K562 (cell line): Measurements from ENCODE around the gene CRYBA1. TPM values are rescaled to one million over a fixed set of nuclear protein-coding genes. Genes with fewer than 3 reads are reported as not detected.

Experiments
- ASH1L ChIP-seq: fragments of 450-650 bp; IDR thresholded peaks from 2 replicates; pipeline ENCODE4 v1.6.1; 2018; ENCODE audit warnings: borderline replicate concordance, mild to moderate bottlenecking, low read depth; ENCODE audit not compliant: partially characterized antibody
- ATF1 ChIP-seq, 2 experiments: fragments of 450-650 bp in 1 of 2; IDR thresholded peaks; 2 replicates each; pipeline ENCODE4 v1.6.1; 2016; ENCODE audit warnings: missing compliant biosample characterization in 1 of 2, missing genetic modification characterization in 1 of 2
- CHD4 ChIP-seq: fragments of 200-600 bp; sonication (generic); IDR thresholded peaks from 3 replicates; pipeline ENCODE4 v1.6.1; 2012; ENCODE audit warnings: low read depth, mild to moderate bottlenecking, mixed read lengths, low read length, inconsistent platforms; ENCODE audit not compliant: insufficient read depth, insufficient replicate concordance, poor library complexity, severe bottlenecking
- ESRRA ChIP-seq: fragments of 450-650 bp; IDR thresholded peaks from 2 replicates; pipeline ENCODE4 v1.6.1; 2014; ENCODE audit warnings: low read depth, mild to moderate bottlenecking, moderate library complexity, borderline replicate concordance
- ESRRB ChIP-seq: fragments of 250-450 bp; sonication (Bioruptor Pico); IDR thresholded peaks from 2 replicates; pipeline ENCODE4 v1.5.0; 2020; ENCODE audit warnings: mild to moderate bottlenecking, moderate library complexity, borderline replicate concordance
- ETV5 ChIP-seq: sonication (generic); formaldehyde crosslinking; IDR thresholded peaks from 2 replicates; pipeline ENCODE4 v1.4.0; 2020; ENCODE audit warnings: low read depth, mild to moderate bottlenecking, missing genetic modification reagents
- FUS ChIP-seq: fragments of 200-400 bp; formaldehyde crosslinking; optimal IDR thresholded peaks from 2 replicates; pipeline ENCODE3; 2017; ENCODE audit warnings: low read depth, low read length
- HMG20A ChIP-seq: fragments of 450-650 bp; formaldehyde crosslinking; conservative IDR thresholded peaks from 2 replicates; pipeline ENCODE4 v1.4.0; 2020; ENCODE audit warnings: mild to moderate bottlenecking, mixed read lengths
- KHSRP ChIP-seq: fragments of 450-650 bp; IDR thresholded peaks from 2 replicates; pipeline ENCODE4 v1.6.1; 2017
- KLF16 ChIP-seq: IDR thresholded peaks from 2 replicates; pipeline ENCODE4 v1.6.1; 2016; ENCODE audit warnings: antibody characterized with exemption
- LEF1 ChIP-seq: fragments of 450-650 bp; IDR thresholded peaks from 2 replicates; pipeline ENCODE4 v1.6.1; 2016; ENCODE audit warnings: mild to moderate bottlenecking
- MEF2D ChIP-seq: conservative IDR thresholded peaks from 2 replicates; pipeline ENCODE4 v1.6.1; 2016; ENCODE audit warnings: low read depth, missing genetic modification characterization, missing compliant biosample characterization
- MTA3 ChIP-seq: fragments of 450-650 bp; formaldehyde crosslinking; IDR thresholded peaks from 2 replicates; pipeline ENCODE4 v1.6.1; 2017; ENCODE audit warnings: mild to moderate bottlenecking, borderline replicate concordance
- NEUROD1 ChIP-seq: fragments of 150-350 bp; IDR thresholded peaks from 2 replicates; pipeline ENCODE4 v1.6.1; 2014; ENCODE audit warnings: borderline replicate concordance, low read length, low read depth; ENCODE audit not compliant: partially characterized antibody
- POLR2H ChIP-seq: IDR thresholded peaks from 2 replicates; pipeline ENCODE4 v1.6.1; 2016; ENCODE audit warnings: missing genetic modification characterization, low read depth, mild to moderate bottlenecking, control low read depth, missing compliant biosample characterization, moderate library complexity
- PTRF ChIP-seq: fragments of 450-650 bp; IDR thresholded peaks from 2 replicates; pipeline ENCODE4 v1.6.1; 2016; ENCODE audit warnings: mild to moderate bottlenecking, missing genetic modification characterization, missing compliant biosample characterization
- SMARCA4 ChIP-seq: fragments of 450-650 bp; IDR thresholded peaks from 2 replicates; pipeline ENCODE4 v1.6.1; 2016
- TARDBP ChIP-seq: fragments of 450-650 bp; IDR thresholded peaks from 2 replicates; pipeline ENCODE4 v1.6.1; 2016
- TEAD4 ChIP-seq, 2 experiments: sonication (generic) in 1 of 2; formaldehyde crosslinking in 1 of 2; IDR thresholded peaks; 2 replicates each; pipeline versions ENCODE4 v1.6.1 to v1.8.0; 2012 to 2022; ENCODE audit warnings: borderline replicate concordance in 1 of 2, inconsistent platforms in 1 of 2, low read length in 1 of 2, mild to moderate bottlenecking in 1 of 2, missing genetic modification reagents in 1 of 2
- TRIM24 ChIP-seq, 2 experiments: fragments of 450-650 bp; IDR thresholded peaks; 2 replicates each; pipeline ENCODE4 v1.6.1; 2016
- ZNF224 ChIP-seq: sonication (generic); formaldehyde crosslinking; IDR thresholded peaks from 2 replicates; pipeline ENCODE4 v1.8.0; 2022; ENCODE audit warnings: mild to moderate bottlenecking, missing genetic modification reagents
- polyA plus RNA-seq, 8 experiments: library from polyadenylated mRNA; depleted of rRNA in 4 of 8; stranded (reverse) in 5 of 8; unstranded in 3 of 8; fragments of >200 nt; fragmentation: Nextera tagmentation in 2 of 8; fragmentation: Illumina TruSeq in 1 of 8; extraction: Ambion mirVana in 2 of 8; extraction: Trizol in 1 of 8; gene quantifications; 2 replicates each; pipeline versions ENCODE4 v1.2.1 to v1.2.3, GENCODE V29; 2011 to 2014; ENCODE audit warnings: inconsistent platforms in 1 of 8, missing spikeins in 1 of 8
- total RNA-seq, 7 experiments: library from RNA; depleted of rRNA in 6 of 7; stranded (reverse); fragments of >200 nt in 6 of 7; fragmentation: Illumina TruSeq in 2 of 7; extraction: Trizol in 2 of 7; gene quantifications; 2 replicates each; pipeline versions ENCODE4 v1.2.1 to v1.2.3, GENCODE V29; 2011 to 2021; ENCODE audit warnings: low replicate concordance in 1 of 7
- TF ChIP-seq, protein P1 (sequence below), 2 experiments: fragments of 450-650 bp; IDR thresholded peaks; 2 replicates each; pipeline ENCODE4 v1.6.1; 2018; ENCODE audit warnings: mild to moderate bottlenecking in 2 of 2, low read depth in 1 of 2; ENCODE audit not compliant: partially characterized antibody in 2 of 2
- TF ChIP-seq, protein P2 (sequence below): fragments of 450-650 bp; formaldehyde crosslinking; IDR thresholded peaks from 2 replicates; pipeline ENCODE4 v1.4.0; 2022; ENCODE audit warnings: missing genetic modification characterization

The CRYBA1 gene
- total and polyA plus RNA-seq, 9 of the 15 experiments (the other 6 are each of a cell fraction or from before 2014, with no cell fraction given): not detected

GRCh38 chr17:29219378-29220047 is 27.1 kb upstream of the CRYBA1 start (continued):
- TF ChIP-seq ASH1L: no peak
- TF ChIP-seq LEF1: no peak
- no peak for TF ChIP-seq MTA3
- no peak for TF ChIP-seq KHSRP
- TF ChIP-seq TEAD4 (IDR thresholded peaks at IDR 0.05; ENCODE audit: low read length): 0 out of 2 replicates have a peak, but pooled peaks have one; percentile 26
- no peak for TF ChIP-seq TEAD4 (CRISPR knock-in tag; IDR thresholded peaks at IDR 0.05; ENCODE audit: borderline replicate concordance)
- TF ChIP-seq, protein P1, sequence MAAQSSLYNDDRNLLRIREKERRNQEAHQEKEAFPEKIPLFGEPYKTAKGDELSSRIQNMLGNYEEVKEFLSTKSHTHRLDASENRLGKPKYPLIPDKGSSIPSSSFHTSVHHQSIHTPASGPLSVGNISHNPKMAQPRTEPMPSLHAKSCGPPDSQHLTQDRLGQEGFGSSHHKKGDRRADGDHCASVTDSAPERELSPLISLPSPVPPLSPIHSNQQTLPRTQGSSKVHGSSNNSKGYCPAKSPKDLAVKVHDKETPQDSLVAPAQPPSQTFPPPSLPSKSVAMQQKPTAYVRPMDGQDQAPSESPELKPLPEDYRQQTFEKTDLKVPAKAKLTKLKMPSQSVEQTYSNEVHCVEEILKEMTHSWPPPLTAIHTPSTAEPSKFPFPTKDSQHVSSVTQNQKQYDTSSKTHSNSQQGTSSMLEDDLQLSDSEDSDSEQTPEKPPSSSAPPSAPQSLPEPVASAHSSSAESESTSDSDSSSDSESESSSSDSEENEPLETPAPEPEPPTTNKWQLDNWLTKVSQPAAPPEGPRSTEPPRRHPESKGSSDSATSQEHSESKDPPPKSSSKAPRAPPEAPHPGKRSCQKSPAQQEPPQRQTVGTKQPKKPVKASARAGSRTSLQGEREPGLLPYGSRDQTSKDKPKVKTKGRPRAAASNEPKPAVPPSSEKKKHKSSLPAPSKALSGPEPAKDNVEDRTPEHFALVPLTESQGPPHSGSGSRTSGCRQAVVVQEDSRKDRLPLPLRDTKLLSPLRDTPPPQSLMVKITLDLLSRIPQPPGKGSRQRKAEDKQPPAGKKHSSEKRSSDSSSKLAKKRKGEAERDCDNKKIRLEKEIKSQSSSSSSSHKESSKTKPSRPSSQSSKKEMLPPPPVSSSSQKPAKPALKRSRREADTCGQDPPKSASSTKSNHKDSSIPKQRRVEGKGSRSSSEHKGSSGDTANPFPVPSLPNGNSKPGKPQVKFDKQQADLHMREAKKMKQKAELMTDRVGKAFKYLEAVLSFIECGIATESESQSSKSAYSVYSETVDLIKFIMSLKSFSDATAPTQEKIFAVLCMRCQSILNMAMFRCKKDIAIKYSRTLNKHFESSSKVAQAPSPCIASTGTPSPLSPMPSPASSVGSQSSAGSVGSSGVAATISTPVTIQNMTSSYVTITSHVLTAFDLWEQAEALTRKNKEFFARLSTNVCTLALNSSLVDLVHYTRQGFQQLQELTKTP (IDR thresholded peaks at IDR 0.05; ENCODE audit: low read depth in 1 of 2, partially characterized antibody in 2 of 2): peak in 1 of 2 experiments; percentile 66
- TF ChIP-seq CHD4: no peak
- TF ChIP-seq TARDBP: 0 out of 2 replicates have a peak, but pooled peaks have one; percentile 54
- no peak for TF ChIP-seq ZNF224 (CRISPR knock-in tag)
- TF ChIP-seq TRIM24 (IDR thresholded peaks at IDR 0.05): no peak
- peak; percentile 7; the same call in 1 of the 2 replicates for TF ChIP-seq KLF16
- no peak for TF ChIP-seq ETV5 (CRISPR knock-in tag)
- TF ChIP-seq MEF2D: no peak
- no peak for TF ChIP-seq ATF1 (CRISPR knock-in tag; IDR thresholded peaks at IDR 0.05)
- TF ChIP-seq ATF1 (tag; IDR thresholded peaks at IDR 0.05): no peak
- peak; percentile 53; the same call in 1 of the 2 replicates for TF ChIP-seq SMARCA4
- TF ChIP-seq PTRF: no peak
- no peak for TF ChIP-seq POLR2H (tag)
- no peak for TF ChIP-seq NEUROD1
- no peak for TF ChIP-seq ESRRB (CRISPR knock-in tag)
- TF ChIP-seq ESRRA: peak; percentile 77; the same call in 1 of the 2 replicates
- TF ChIP-seq, protein P2, sequence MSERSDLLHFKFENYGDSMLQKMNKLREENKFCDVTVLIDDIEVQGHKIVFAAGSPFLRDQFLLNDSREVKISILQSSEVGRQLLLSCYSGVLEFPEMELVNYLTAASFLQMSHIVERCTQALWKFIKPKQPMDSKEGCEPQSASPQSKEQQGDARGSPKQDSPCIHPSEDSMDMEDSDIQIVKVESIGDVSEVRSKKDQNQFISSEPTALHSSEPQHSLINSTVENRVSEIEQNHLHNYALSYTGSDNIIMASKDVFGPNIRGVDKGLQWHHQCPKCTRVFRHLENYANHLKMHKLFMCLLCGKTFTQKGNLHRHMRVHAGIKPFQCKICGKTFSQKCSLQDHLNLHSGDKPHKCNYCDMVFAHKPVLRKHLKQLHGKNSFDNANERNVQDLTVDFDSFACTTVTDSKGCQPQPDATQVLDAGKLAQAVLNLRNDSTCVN (CRISPR knock-in tag): no peak
- no peak for TF ChIP-seq FUS
- TF ChIP-seq HMG20A (CRISPR knock-in tag): no peak
